Cardiac fibroblast (primary cell): Measurements from ENCODE around the gene KIZ.

Experiments
- DNase-seq, 2 donors: peaks; one replicate each; pipeline versions ENCODE4 v3.0.0 to v3.0.0-alpha.2; 2010; ENCODE audit warnings: low read depth in 2 of 2
- H3K4me3 ChIP-seq, 2 donors: replicated peaks in 1 of 2; 1 replicate in 1 of 2; 2 replicates in 1 of 2; pipeline ENCODE4 v1.5.1; 2011; ENCODE audit warnings: low read depth in 2 of 2, low read length in 2 of 2, mild to moderate bottlenecking in 2 of 2, moderate library complexity in 1 of 2
- CTCF ChIP-seq: IDR thresholded peaks from one replicate; pipeline ENCODE4 v1.5.1; 2011; ENCODE audit warnings: low read depth, mild to moderate bottlenecking, low read length, inconsistent platforms

The KIZ gene

GRCh38 chr20:21147593-21147992, 21.7 kb downstream of the KIZ start:
- H3K4me3 ChIP-seq = no peak overlapping the region
- TF ChIP-seq CTCF = no peak
- peak; percentile 16 to 50 for DNase-seq

GRCh38 chr20:21149344-21149743, 23.5 kb downstream of the KIZ start:
- TF ChIP-seq CTCF = no peak
- H3K4me3 ChIP-seq = no peak overlapping the region
- no peak for DNase-seq

- DNase-seq = no peak
- TF ChIP-seq CTCF = no peak
- H3K4me3 ChIP-seq = no peak overlapping the region
These were observed 25.9 kb downstream of the KIZ start for GRCh38 chr20:21151791-21152190.

- no peak for TF ChIP-seq CTCF
- no peak overlapping the region for H3K4me3 ChIP-seq
- DNase-seq = no peak
These were observed 28.8 kb downstream of the KIZ start for GRCh38 chr20:21154692-21155091.

- H3K4me3 ChIP-seq = no peak overlapping the region
- TF ChIP-seq CTCF = no peak
- DNase-seq = no peak
These were observed 29.4 kb downstream of the KIZ start for GRCh38 chr20:21155268-21155667.

- TF ChIP-seq CTCF = no peak
- H3K4me3 ChIP-seq = no peak overlapping the region
- DNase-seq = peak; percentile 69 to 71
These were observed 30.4 kb downstream of the KIZ start for GRCh38 chr20:21156266-21156665.

GRCh38 chr20:21157006-21157405, 31.1 kb downstream of the KIZ start:
- no peak for DNase-seq
- H3K4me3 ChIP-seq = no peak overlapping the region
- no peak for TF ChIP-seq CTCF
